Measurements from ENCODE around the gene SACS. TPM values are rescaled to one million over a fixed set of nuclear protein-coding genes. Genes with fewer than 3 reads are reported as not detected.
"Not testable (repeated sequence)": the region's sequence is repeated elsewhere in the genome, so short reads cannot be mapped to it uniquely, and the experiment has no call there.

The SACS gene
- total RNA-seq, 1 donor from 2014 or later: 6.7 TPM

DNA sequence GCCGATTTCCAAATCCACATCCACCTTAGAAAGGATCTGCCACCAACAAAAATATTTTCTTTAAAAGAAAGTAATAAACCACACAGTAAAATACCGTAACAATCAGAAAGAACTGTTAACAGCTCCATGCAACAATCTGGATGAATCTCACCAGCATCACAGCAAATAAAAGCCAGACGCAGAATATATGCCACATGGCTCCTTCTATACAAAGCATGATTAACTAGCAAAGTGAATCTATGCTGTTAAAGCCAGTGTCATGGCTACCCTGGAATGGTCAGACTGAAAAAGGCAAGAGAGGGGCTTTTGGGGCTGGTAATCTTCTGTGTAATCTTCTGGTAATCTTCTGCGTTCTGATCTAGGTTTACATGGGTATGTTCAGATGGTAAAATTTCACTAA is 81.3 kb downstream of the SACS start:
- no peak for ATAC-seq

DNA sequence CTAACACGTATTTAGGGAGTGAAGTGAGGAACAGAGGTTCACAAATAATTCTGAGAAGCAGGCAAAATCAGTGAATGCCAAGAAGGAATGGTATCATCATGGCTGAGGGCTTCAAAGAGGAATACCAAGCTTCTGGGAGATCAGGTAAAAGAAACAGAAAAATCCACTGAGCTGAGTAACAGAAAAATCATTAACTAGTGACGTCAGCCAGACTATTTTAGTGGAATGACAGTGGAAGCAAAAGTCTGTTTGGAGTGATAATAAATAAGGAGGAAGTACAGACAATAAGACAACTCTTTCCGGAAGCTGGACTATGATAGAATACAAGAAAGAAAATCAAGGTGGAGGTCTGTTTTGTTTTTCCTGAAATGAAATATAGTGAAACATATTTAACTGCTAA is 83.5 kb downstream of the SACS start:
- no peak for ATAC-seq

DNA sequence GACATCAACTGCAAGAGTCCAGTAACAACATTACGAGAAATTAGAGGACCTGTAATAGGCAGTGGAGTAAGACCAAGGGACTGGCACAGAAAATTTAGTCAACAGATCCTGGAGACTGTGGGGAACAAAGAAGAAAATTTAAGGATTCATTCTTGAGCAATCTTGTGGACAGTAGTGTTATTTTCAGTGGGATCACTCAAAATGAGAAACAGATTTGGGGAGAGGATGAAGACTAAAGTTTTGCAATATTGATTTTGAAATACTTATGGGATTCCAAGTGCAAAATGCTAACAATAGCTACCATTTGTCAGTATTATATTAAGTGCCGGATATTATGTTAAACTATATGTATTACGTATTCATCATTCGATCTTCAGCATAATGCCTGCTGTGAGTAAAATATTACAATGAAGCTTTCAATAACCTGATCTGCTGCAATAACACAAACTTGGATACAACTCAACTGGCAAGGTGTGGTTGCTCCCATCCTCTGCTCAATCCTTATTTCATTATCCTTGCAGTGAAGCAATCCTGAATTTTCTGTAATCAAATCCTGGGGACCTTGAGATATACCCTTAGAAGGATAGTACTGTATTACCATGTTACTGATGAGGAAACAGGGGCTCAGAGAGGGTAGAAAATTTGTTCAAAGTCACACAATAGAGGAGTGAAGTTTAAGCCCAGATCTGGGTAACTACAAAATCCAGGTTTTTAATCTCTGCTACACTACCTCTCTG is 84.2 kb downstream of the SACS start:
- no peak for ATAC-seq

- no peak for ATAC-seq
Measured at GRCh38 chr13:23348262-23349127, 85.0 kb downstream of the SACS start.

DNA sequence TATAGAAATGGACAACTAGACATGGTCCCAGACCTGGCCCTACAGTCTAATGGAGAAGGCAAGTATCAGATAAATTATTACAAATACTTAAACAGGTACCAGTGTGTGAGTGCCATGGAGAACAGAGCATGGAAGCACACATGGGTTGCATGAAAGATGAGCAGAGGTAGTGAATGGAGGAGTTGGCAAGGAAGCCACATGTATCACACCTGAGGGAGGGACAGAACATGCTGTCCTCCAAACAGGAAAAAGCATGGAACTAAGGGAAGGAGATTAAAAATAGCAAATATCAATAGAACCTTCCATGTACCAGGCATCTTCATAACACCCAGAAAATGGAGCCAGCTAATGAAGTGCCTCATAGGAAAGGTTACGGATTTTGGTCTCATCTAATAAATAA is 85.9 kb downstream of the SACS start:
- ATAC-seq: no peak

- no peak for ATAC-seq
Measured at GRCh38 chr13:23344931-23345595, 88.4 kb downstream of the SACS start.

DNA sequence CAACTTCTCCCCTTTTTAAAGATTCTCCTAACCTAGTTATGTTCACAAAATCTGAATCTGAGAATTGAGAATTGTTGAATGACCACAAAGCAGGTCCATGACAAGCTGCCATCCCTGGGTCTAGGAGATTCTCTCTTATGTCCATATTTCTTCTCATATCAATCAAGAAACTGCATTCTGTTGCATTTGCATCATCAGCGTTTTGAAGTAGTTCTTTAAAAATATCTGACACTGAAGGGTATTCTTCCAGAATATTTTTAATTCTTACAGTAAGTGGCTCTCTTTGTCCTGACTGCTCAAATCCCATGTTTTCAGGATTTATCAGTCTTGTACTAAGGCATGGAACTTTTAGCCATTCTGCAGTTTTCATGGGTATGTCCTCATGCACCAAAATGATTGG is 94.3 kb downstream of the SACS start:
- ATAC-seq: no peak

DNA sequence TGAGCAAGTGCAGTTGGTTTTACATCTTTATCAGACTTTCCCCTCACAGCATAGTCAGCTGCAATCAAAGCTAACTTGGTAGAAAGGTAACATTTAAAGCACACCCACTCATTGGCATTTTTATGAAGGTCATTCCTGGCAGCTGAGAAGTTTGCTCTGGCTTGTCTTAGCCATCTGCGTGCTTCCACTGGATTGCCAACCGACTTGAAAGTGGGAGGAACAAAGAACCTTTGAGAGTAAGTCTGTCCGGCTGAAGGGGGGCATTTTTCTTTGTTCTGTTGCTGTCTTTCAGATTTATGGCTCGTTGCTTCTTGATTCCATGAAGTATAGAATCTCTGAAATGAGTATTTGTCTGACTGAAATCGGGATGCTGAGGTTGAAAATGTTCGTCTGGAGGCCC is 103.1 kb downstream of the SACS start:
- no peak for ATAC-seq

GRCh38 chr13:23325191-23325590 is 108.3 kb downstream of the SACS start:
- ATAC-seq: peak; percentile 47

DNA sequence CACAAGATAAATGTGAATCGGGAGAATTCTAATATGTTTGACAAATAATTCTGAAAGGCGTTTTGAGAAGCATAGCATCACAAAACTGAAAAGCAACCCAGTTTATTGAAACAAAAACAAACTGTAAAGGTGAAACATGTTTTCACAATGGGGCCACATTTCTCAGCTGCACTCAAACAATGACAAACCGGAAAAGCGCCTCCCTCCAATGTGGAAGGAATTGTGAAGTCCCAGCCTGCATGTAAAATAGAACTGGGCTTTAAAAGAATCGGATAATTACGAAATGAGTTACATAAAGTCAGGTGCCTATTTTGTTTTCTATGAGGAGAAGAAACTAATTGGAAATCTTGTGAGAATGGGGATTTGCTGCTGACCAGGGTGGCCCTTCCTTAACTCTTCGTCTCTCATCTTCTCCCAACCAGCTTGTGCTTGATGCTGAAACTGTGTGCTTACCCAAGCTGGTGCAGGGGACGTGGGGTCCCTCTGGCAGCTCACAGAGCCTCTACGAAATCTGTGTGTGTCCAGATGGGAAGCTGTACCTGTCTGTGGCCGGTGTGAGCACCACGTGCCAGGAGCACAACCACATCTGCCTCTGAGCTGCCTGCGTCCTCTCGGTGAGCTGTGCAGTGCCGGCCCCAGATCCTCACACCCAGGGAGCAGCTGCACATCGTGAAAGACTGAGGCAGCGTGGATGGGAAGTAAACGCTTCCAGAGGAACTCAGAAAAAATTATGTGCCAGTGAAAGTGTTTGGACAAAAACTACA is 109.4 kb downstream of the SACS start:
- no peak for ATAC-seq

GRCh38 chr13:23322353-23323336 is 110.9 kb downstream of the SACS start:
- ATAC-seq: no peak

DNA sequence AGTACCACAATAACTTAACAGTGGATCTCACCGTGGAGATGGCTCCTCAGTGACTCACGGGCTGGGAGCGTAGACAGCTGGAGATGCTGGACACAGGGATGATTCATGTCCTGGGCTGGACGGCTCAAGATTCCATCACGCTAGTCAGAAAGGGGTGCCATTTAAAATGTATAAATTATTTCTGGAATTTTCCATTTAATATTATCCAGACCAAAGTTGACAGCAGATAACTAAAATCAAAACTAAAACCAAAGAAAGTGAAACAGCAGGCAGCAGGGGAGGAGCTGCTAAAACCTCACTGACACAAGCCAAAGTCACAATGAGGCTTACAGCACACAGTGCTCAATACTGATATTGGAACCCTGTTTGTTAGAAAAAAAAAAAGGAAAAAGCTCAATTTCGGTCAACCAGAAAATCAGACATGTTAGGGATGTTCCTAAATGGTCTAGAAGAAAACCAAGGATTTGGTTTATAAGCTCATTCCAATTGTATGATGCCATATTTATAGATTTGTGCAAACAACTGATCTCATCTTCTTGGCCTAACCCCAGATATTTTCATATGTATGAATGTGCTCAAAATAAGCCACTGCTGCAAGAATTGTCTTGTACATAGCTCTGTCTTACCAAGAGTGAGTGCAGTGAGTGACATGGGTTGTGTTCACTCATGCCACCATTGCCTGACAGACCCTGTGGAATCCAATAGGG is 111.8 kb downstream of the SACS start:
- peak; percentile 43 for ATAC-seq

GRCh38 chr13:23320926-23321534 is 112.5 kb downstream of the SACS start:
- no peak for ATAC-seq

GRCh38 chr13:23319883-23320224 is 113.6 kb downstream of the SACS start:
- ATAC-seq: no peak

GRCh38 chr13:23314837-23315236 is 118.7 kb downstream of the SACS start:
- not testable (repeated sequence) for ATAC-seq

DNA sequence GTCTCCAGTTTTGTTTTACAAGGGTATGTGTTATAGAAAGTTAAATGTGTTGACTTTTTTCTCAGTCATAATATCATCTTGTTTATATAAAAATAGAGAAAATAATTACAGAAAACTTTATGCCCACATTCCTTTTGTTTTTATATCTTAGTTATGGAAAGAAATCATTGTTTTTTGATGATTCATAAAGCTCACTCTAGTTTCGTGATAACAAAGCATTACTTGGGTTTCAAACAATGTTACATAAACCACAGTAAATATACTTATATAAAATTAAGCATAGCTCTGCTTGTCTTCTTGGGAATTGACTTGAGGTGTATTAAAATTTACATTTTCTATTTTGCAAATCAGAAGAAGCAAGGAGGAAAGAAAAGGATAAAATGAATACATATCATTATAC is 140.9 kb downstream of the SACS start:
- no peak for ATAC-seq

DNA sequence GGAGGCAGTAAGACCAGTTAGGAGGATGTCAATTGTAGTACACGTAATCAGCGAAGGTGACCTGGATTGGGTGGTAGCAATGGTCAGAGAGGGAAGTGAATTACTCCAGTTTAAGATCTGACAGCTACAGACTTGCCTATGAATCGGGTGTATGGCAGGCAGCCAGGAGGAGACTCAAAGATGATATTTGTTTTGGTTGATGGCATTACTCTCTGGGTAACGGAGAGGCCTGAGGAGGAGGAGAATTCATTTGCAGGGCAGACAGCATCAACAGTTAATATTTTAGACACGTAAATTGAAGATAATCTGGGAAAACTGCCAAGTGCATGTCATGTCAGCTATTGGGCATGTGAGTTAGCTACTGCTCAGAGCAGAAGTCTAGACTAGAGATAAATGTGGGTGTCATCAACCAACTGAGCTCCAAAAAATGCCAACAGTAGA is 143.6 kb downstream of the SACS start:
- no peak for ATAC-seq

DNA sequence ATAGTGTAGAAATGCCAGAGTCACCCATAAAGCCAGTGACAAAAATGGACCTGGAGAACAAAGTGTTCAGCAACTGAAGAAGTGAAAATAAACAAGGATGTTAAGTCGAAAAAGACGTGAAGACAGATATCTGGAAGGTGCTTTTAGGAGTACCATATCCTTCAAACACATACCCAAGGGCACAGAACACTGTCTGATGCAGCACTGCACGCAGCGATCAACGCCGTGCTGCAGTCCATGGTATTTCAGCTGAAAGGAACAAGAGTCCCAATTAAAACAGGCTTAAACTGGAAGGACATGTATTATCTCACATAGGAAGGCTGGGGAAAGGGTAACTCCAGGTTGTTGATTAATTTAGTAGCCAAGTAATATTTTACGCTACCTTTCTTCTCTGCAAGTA is 144.5 kb downstream of the SACS start:
- no peak for ATAC-seq

GRCh38 chr13:23288564-23288963 is 144.9 kb downstream of the SACS start:
- no peak for ATAC-seq

GRCh38 chr13:23279321-23279720 is 154.2 kb downstream of the SACS start:
- no peak for ATAC-seq

Data from esophagus mucosa (tissue), 1 donor.